GM19452 (cell line): ENCODE measurements around the gene HNRNPA2B1.
"Not testable (repeated sequence)": the region's sequence is repeated elsewhere in the genome, so short reads cannot be mapped to it uniquely, and the experiment has no call there.

ENCODE experiments used
- ATAC-seq: cut with Tn5 transposase; IDR thresholded peaks from one replicate; pipeline ENCODE4 v1.9.1; 2021; ENCODE audit not compliant: unreplicated experiment

HNRNPA2B1 gene

GRCh38 chr7:26198133-26198780, 2.3 kb downstream of the HNRNPA2B1 start:
- no peak for ATAC-seq

GRCh38 chr7:26197153-26198115, 3.1 kb downstream of the HNRNPA2B1 start:
- no peak for ATAC-seq

DNA sequence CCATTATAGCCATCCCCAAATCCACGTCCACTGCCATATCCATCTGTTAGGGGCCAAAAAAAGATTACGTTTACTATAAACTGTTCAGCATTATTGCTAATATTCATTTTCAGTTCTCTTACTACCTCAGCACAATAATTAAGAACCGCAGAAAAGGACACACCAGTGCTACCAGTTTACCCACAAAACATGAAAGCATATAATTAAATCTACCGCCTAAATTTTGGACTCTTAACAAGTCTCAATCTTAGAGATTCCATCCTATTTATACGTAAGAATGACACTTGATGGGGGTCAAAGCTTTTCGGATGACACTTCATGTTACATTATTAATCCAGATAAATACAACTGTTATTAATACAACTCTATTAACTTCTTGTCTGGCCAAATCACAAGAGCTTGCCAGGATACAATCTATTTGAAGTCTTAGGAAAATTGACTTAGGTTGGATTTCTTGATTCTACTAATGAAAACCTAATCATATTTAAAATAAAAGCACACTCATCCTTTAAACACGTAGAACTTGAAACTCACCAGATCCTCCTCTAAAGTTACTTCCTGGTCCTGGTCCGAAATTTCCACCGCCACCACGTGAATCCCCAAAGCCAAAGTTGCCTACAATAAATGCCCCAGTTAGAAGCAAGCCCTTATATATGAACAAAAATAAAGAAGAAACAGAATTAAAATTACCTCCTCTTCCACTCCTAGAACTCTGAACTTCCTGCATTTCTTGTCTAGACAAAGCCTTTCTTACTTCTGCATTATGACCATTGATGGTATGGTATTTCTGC, 4.5 kb downstream of the HNRNPA2B1 start:
- ATAC-seq, result no peak

DNA sequence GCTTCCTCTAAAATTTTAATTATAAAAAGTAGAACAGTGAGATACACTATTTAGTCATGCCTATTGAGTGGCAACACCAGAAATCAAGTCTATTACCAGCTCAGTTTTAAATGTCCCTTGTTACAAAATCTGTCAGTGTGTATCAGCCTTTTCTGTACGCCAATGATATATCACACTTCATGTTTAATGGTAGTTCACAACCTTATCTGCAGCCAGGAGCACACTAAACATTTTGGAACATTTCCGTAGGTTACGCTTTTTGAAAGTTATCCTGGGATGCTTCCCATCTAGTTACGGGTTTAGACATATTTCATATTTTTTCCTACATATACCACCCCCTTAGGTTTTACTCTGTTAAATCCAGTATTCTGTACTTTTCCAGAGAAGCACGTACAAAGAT, 5.4 kb downstream of the HNRNPA2B1 start:
- ATAC-seq, result no peak

- not testable (repeated sequence) for ATAC-seq
Measured at GRCh38 chr7:26194764-26195163, 5.8 kb downstream of the HNRNPA2B1 start.

- ATAC-seq, result no peak
Measured at GRCh38 chr7:26193432-26194207, 6.9 kb downstream of the HNRNPA2B1 start.

DNA sequence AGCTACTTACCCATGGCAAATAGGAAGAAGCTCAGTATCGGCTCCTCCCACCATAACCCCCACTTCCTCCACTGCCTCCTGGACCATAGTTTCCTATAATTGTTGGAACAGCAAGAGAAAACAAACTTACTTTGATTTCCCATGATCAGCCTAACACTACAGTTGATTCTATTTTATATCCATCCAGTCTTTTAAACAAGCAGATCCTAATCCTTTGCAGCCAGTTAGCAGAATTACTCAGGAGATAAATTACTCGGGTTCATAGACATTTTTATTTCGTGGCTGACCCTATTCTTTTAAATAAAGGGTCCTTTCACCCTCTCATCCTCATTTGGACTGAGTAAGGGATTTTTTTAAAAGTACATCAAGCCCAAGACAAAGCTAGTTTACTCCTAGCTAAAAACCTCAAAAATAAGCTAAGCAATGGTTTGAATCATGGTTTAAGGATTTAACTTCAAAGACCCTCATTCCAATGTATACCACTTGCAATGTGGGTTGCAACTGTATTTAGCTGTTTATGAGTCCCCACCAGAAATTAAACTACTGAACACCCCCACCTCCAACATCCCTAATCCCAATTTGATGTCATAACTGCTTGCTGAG, 8.0 kb downstream of the HNRNPA2B1 start:
- ATAC-seq, result no peak

- ATAC-seq, result no peak
Measured at GRCh38 chr7:26191974-26192479, 8.5 kb downstream of the HNRNPA2B1 start.

DNA sequence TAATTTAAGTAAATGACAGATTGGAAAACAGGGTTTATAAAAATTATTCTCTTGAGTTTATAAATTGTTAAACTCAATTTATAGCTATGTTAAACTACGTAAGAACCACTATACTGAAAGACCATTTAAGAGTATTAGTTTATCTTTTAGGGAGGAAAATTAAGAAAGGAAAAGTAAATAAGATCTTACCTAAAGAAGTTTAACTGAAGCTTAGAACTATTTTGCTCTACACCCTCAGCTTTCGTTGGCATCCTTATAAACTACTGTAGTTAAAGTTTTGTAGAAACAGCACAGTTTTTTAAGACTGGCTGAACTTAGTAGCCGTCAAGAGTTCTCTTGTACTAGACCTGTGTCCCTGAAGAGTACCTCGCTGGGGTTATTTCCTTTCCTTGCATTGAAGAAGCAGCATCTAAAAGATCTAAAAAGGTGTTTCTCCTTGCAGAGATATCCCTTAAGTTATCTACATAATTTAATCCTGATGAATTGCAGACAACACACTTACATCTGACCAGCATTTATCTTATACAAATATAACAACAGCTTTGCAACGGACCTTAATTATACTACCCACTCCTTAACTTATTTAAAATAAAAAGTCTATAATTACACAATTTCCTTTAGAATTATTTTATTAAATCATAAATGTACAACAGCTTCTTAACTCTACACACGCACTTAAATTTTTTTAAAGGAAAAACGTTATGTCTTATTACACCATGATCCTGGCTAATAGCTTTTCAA, 9.1 kb downstream of the HNRNPA2B1 start:
- no peak for ATAC-seq

GRCh38 chr7:26190417-26190869, 10.1 kb downstream of the HNRNPA2B1 start:
- no peak for ATAC-seq

DNA sequence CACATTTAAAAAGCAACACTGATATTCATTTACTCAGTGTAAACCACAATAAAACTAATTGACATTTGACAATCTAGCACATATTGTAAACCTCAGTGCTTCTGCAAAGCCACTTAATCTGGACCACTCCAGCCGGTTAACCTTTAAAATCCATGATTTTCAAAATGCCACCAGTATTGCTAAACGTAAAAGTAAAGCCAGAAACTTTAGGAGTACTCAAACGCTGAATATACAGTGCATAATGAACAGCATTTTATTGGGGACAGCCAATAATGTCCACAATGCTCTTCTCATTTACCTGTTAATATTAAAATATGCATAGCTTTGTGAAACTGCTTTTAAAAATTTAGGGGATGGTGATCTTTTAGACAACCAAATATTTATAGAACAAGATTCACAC, 10.8 kb downstream of the HNRNPA2B1 start:
- ATAC-seq, result no peak

GRCh38 chr7:26188957-26189541, 11.5 kb downstream of the HNRNPA2B1 start:
- ATAC-seq, result no peak

DNA sequence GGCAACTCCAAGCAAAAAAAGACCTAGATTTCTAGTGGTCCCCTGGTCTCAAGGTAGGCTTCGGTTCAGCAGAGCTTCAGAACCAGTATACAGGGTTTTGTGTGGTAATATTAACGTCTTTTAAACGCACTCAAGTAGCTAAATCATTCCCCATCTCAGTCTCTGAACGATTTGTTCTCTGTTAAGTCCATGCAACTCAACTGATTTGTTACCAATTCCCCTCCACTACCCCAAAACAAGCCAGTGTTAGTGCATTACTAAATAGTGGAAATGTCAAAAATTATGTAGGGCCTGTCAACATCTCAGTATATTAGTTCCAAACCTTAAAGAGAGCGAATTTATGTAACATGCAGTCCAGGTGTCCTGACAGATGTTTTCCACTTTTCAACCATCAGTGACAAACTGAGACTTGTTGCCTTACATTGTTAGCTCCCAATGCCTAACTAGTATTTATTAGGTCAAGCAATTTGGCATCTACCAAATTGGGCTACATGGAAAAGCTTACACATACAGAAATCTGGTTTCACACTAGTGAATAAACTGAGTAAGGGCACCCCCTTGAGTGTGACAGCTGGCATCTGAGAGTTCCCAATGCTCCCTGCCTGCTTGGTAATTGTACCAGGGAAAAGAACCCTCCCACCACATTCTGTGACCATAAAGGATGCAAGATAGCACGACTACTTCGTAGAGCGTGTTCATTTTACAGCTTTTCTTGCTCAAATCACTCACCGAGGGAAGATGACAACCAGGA, 12.2 kb downstream of the HNRNPA2B1 start:
- no peak for ATAC-seq

DNA sequence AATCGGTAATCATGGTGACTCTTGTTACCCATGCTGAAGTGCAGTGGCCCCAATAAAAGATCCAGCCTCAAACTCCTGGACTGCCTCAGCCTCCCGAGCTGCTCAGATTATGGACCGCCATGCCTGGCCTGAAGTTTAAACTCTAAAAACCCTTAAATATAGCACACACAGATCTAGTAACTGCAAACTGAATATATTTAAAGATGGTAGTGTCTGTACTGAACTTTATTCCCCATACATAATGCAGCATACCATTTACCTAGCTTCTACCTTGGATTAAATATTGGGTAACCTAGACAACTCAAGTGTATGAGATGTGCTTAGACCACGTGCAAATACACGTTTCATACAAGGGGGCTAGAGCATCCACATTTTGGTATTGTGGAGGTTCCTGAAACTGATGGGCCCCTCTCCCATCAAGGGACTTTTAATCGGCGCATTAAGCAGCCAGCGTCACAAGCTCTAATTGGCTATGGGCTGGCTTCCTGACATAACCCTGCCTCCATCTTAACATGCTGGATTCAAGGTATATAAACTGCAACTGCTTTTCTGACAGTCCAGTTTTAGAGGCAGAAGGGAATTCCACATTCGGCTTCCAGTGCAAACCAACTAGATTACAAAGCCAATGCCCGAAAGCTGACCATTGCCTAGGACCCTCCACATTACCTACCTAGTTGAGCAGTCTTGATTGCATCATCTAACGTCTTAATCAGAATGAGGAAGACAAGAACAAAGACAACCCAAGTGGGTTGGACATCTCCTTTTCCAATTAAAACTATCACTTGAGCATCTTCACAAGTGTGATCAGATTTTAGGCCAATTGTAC, 13.0 kb downstream of the HNRNPA2B1 start:
- no peak for ATAC-seq

DNA sequence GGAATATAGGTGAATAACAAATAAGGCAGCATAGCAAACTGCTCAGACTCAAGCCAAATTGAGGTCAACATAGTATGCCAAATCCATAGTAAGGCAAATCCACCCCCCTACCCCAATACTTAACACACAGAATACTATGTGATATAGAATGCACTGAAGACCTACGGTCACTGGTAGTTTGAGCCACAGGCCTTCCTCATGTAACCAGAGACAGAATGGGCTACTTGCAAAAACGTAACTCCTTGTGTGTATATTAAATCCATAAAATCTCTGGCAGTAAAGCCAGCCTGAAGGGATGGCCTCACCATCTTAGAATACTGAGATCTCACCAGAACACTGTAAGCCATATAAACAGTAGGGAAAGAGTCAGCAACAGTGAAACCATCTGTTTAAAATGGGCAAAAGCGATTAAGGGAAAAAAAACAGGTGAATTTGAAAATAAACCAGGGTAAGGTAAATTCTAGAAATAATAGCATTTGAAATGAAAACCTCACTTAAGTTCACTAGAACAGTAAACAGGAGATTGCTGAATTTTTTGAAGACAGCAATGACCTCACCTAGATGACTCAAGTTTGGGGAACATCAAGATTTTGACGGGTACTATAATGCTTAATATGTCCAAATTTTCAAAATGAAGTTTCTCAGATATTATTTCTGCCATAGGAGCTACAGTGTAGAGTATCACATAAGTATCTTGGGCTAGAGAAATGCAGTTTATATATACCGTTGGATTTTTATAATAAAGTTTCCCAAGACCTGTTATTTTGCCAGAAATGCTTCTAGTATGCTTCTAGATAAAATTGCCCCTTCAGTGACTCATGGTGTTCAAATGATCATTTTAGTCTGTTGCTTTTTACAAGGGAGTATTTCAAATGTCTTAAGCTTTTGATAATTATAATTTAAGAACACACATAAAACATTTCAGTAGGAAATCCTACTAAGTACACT, 13.9 kb downstream of the HNRNPA2B1 start:
- no peak for ATAC-seq

GRCh38 chr7:26185844-26186180, 14.7 kb downstream of the HNRNPA2B1 start:
- ATAC-seq, result no peak
